SK-N-DZ (cell line): Measurements from ENCODE around the gene ACVR1B.

Experiments used
- DNase-seq: peaks from one replicate; pipeline ENCODE4 v3.0.0-alpha.2; 2015; ENCODE audit warnings: low spot score

Gene ACVR1B

GRCh38 chr12:51917041-51917590, 34.4 kb upstream of the ACVR1B start:
- DNase-seq: no peak

- DNase-seq: no peak
Measured at GRCh38 chr12:51917746-51918453, 33.6 kb upstream of the ACVR1B start.

GRCh38 chr12:51920046-51920445, 31.5 kb upstream of the ACVR1B start:
- DNase-seq: no peak

GRCh38 chr12:51921017-51921725, 30.3 kb upstream of the ACVR1B start:
- DNase-seq: peak; percentile 75

- no peak for DNase-seq
Measured at GRCh38 chr12:51922146-51922545, 29.4 kb upstream of the ACVR1B start.

GRCh38 chr12:51922762-51923505, 28.6 kb upstream of the ACVR1B start:
- no peak for DNase-seq

GRCh38 chr12:51923506-51924365, 27.8 kb upstream of the ACVR1B start:
- no peak for DNase-seq

GRCh38 chr12:51924551-51925319, 26.8 kb upstream of the ACVR1B start:
- peak; percentile 38 for DNase-seq

- DNase-seq: peak; percentile 46
Measured at GRCh38 chr12:51925346-51926063, 26.0 kb upstream of the ACVR1B start.

GRCh38 chr12:51926064-51926632, 25.4 kb upstream of the ACVR1B start:
- DNase-seq: peak; percentile 50

- peak; percentile 62 for DNase-seq
Measured at GRCh38 chr12:51926718-51927117, 24.8 kb upstream of the ACVR1B start.

- DNase-seq: peak; percentile 68
Measured at GRCh38 chr12:51932218-51933076, 19.1 kb upstream of the ACVR1B start.

- DNase-seq: no peak
Measured at GRCh38 chr12:51934080-51934479, 17.4 kb upstream of the ACVR1B start.

- DNase-seq: no peak
Measured at GRCh38 chr12:51937926-51938325, 13.6 kb upstream of the ACVR1B start.

- DNase-seq: no peak
Measured at GRCh38 chr12:51938726-51939125, 12.8 kb upstream of the ACVR1B start.

- DNase-seq: peak; percentile 47
Measured at GRCh38 chr12:51941011-51941581, 10.4 kb upstream of the ACVR1B start.

GRCh38 chr12:51941604-51942003, 9.9 kb upstream of the ACVR1B start:
- DNase-seq: no peak

- DNase-seq: no peak
Measured at GRCh38 chr12:51942056-51942455, 9.4 kb upstream of the ACVR1B start.
